Bronchial epithelial cell (primary cell): ENCODE data around the gene FAM221B. TPM values are rescaled to one million over a fixed set of nuclear protein-coding genes. Genes with fewer than 3 reads are reported as not detected.
A peak's percentile ranks its signal among the peaks of the same experiment; 100 is the strongest.

Experiments used
- DNase-seq: peaks from one replicate; pipeline ENCODE4 v3.0.0-alpha.2; 2010; ENCODE audit warnings: low read depth
- FAIRE-seq: peaks from 2 replicates; lab custom pipeline; 2011; peaks lifted over from hg19 to GRCh38; lab: Jason Lieb, UNC
- H3K27me3 ChIP-seq: 2 replicates; pipeline ENCODE4 v1.5.1; 2011; ENCODE audit warnings: low read length; ENCODE audit not compliant: control insufficient read depth, insufficient read depth
- H3K36me3 ChIP-seq: 2 replicates; pipeline ENCODE4 v1.5.1; 2011; ENCODE audit warnings: low read length; ENCODE audit not compliant: control insufficient read depth, insufficient read depth
- H3K4me3 ChIP-seq: 2 replicates; pipeline ENCODE4 v1.5.1; 2011; ENCODE audit warnings: mild to moderate bottlenecking, low read depth, low read length, control low read depth
- total RNA-seq: library from RNA; depleted of rRNA; stranded (reverse); fragments of >200 nt; gene quantifications from 2 replicates; pipeline ENCODE4 v1.2.1, GENCODE V29; 2014
- TF ChIP-seq, protein P1 (sequence below): IDR thresholded peaks from 2 replicates; pipeline ENCODE4 v1.5.1; 2011; ENCODE audit warnings: mild to moderate bottlenecking, moderate library complexity, low read length, control low read depth, inconsistent platforms; ENCODE audit not compliant: insufficient read depth, severe bottlenecking

FAM221B gene
- total RNA-seq, 1 donor from 2014 or later = not detected

DNA sequence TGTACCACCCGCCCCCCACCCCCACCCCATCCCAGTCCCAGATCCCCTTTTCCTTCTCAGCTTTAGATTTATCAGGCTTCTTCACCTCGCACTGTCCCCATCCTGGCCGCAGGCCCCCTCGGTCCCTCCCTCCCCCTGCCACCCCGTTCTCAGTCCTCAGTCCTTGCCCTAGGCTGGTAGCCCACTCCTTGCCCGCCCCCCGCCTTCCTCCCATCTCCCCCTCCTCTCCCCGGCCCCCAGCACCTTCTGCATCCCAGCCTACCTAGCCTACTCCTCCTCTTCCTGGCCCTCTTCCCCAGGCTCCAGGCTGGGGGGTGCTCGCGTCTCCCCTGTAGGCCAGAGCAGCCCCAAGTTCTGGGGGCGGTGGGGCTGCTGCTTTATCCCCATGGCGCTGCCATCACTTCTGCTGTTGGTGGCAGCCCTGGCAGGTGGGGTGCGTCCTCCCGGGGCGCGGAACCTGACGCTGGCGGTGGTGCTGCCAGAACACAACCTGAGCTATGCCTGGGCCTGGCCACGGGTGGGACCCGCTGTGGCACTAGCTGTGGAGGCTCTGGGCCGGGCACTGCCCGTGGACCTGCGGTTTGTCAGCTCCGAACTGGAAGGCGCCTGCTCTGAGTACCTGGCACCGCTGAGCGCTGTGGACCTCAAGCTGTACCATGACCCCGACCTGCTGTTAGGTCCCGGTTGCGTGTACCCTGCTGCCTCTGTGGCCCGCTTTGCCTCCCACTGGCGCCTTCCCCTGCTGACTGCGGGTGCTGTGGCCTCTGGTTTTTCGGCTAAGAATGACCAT, 36.3 kb downstream of the FAM221B start:
- TF ChIP-seq, protein P1, sequence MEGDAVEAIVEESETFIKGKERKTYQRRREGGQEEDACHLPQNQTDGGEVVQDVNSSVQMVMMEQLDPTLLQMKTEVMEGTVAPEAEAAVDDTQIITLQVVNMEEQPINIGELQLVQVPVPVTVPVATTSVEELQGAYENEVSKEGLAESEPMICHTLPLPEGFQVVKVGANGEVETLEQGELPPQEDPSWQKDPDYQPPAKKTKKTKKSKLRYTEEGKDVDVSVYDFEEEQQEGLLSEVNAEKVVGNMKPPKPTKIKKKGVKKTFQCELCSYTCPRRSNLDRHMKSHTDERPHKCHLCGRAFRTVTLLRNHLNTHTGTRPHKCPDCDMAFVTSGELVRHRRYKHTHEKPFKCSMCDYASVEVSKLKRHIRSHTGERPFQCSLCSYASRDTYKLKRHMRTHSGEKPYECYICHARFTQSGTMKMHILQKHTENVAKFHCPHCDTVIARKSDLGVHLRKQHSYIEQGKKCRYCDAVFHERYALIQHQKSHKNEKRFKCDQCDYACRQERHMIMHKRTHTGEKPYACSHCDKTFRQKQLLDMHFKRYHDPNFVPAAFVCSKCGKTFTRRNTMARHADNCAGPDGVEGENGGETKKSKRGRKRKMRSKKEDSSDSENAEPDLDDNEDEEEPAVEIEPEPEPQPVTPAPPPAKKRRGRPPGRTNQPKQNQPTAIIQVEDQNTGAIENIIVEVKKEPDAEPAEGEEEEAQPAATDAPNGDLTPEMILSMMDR = no peak
- no peak for DNase-seq
- peak overlapping the region; percentile 37 for H3K4me3 ChIP-seq
- H3K27me3 ChIP-seq = no peaks in the 10 kb centered on the region
- FAIRE-seq = no peak
- no peaks in the 10 kb centered on the region for H3K36me3 ChIP-seq

DNA sequence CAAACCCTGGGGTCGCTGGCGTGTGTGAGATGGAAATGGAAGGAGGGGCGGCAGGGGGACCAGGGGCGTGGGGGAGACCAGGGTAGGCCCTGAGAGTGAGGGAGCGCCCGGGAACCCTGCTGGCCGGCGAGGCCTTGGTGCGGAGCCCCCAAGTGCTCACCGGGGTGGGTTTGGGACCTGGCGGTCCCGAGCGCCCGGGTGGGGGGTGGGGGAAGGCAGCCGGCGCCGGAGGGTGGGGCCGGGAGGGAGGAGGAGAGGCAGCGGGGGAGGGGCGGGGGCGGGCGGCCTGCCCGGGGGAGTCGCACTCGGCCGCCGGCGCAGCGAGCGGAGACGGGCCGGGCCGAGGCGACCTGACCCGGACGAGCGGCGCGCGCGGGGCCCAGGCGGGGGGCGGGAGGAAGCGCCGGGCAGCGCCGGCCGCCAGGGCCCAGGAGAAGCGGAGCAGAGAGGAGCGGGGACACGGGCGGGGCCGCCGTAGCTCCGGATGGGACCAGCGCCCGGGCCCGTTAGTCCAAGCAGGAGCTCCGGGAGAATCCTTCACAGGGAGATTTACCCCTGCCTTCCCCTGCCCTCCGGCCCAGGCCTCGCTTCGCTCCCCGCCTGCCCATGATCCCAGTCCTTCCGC, 37.1 kb downstream of the FAM221B start, which contains the start of gene NPR2:
Gene NPR2, plus strand, starts transcription at position 295 of the 625 bp plus-strand sequence. CDS start 818 bp downstream, outside the sequence.
- peak within 1 kb of the TSS; percentile 37 for H3K4me3 ChIP-seq

DNA sequence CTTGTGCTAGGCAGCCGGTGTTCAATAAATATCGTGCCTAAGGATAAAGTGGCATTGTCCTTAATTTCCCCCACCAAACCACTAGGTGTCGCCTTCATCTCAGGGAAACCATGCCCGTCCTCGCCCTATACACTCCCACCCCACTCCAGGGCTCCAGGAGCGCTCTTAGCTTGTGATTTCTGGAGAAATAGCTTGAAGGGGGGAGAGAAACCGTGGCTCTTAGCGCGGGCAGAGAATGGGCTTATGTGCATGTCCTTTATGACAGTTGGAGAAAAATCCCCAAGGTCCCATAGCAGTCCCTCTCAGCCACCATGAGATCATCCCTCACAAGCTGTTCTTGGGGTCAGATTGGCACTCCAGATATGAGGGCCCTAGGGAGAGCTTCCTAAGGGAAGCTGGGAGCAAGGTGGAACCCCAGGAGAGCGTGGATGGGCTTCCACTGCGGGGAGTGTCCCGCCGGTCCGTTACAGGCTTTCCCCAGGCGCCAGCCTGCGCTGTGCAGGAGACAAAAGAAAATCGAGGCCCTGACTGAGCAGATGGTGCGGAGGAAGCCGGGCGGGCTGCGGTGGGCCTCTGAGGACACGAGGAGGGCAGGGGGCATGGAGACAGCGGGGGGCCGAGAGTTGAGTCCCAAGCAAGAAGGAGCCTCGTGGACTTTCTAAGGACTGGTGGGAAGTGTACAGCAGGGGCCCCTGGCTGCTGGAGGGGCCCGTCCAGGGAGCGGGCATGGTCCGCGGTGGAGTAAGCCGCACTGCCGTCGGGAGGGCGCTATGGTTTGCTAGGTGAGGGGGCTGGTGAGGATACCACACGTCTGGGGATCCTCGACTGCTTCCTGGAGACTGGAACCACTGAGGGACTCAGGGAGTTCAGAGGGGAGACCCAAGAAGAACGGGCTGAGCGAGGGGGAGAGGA, 37.9 kb downstream of the FAM221B start:
- TF ChIP-seq, protein P1 = peak; percentile 83
- no peak overlapping the region for H3K4me3 ChIP-seq
- peak; percentile 70 for DNase-seq
- H3K36me3 ChIP-seq = no peaks in the 10 kb centered on the region
- H3K27me3 ChIP-seq = no peaks in the 10 kb centered on the region
- FAIRE-seq = peak; percentile 95

More for the DNA sequence above, 37.1 kb downstream of the FAM221B start, which contains the start of gene NPR2:
- DNase-seq (no peak), FAIRE-seq (no peak)
- TF ChIP-seq, protein P1 = no peak
- Histone ChIP-seq H3K27me3 (no peaks in the 10 kb centered on the region), H3K36me3 (no peaks in the 10 kb centered on the region)

DNA sequence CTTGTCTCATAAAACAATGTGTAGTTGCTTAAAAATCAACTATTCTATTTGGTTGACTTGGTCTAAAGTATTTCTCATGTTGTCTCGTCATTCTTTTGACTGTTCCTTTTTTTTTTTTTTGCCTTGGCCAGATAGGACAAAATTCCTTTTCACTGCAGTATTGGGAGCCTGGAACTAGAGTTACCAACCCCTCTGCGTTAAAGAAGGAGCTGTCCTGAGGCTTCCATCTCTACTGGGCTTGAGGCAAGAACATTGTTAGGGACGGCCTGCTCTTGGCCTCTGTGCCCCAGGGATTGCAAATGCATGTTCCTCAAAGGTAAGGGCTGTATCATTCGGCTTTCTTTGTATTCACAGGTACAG, 38.5 kb downstream of the FAM221B start:
- Histone ChIP-seq H3K36me3 (no peaks in the 10 kb centered on the region), H3K27me3 (no peaks in the 10 kb centered on the region), H3K4me3 (no peak overlapping the region)
- TF ChIP-seq, protein P1 = no peak
- FAIRE-seq = no peak
- no peak for DNase-seq

DNA sequence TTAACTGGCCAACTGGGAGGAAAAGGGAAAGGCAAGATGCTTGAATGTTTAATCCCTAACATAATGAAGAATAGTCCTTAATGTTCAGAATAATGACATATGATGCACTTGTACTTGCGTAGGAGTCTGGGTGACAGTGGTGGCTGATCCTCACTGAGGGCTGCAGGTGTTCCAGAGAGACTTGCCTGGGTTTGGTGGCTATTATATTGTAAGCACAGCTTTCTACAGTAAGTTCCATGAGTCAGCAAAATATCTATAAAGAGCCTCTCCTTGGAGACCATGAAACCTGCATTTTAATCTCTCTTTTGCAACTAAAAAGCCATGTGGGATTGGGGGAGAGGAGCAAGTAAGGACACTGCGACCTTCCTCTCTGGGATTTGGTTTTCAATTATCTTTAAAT, 39.0 kb downstream of the FAM221B start:
- no peaks in the 10 kb centered on the region for H3K36me3 ChIP-seq
- H3K4me3 ChIP-seq = no peak overlapping the region
- FAIRE-seq (no peak), DNase-seq (no peak)
- TF ChIP-seq, protein P1 = no peak
- no peaks in the 10 kb centered on the region for H3K27me3 ChIP-seq
